HCT116 (cell line): Measurements from ENCODE around the gene TNFRSF19. TPM values are rescaled to one million over a fixed set of nuclear protein-coding genes. Genes with fewer than 3 reads are reported as not detected.

Experiments used
- ATAC-seq: fragments of 200-7000 bp; cut with Tn5 transposase; 2 replicates; pipeline ENCODE4 v1.9.1; 2020; ENCODE audit warnings: mild to moderate bottlenecking, moderate library complexity
- BruUV-seq: library from RNA; stranded (reverse); fragments of 400-500 nt; replicated peaks from 2 replicates; lab custom pipeline; 2021; lab: Mats Ljungman, UMichigan
- CTCF ChIA-PET: fragments of 300-600 bp; sonication (Branson Sonifier 250); formaldehyde crosslinking; loops from one replicate; lab custom pipeline; 2021; ENCODE audit warnings: antibody characterized with exemption; lab: Charles Lee
- POLR2A ChIA-PET: fragments of 300-600, 350-600 bp; sonication (Branson Sonifier 250); formaldehyde crosslinking; loops from one replicate; lab custom pipeline; 2021; ENCODE audit warnings: antibody characterized with exemption; lab: Charles Lee
- RAD21 ChIA-PET, 2 experiments: fragments of 300-600 bp; sonication (Branson Sonifier 250); formaldehyde crosslinking; loops; one replicate each; lab custom pipeline; 2023; ENCODE audit warnings: low total read pairs in 2 of 2; ENCODE audit not compliant: uncharacterized antibody in 2 of 2, unreplicated experiment in 2 of 2, low non-redundant PET in 1 of 2; lab: Charles Lee
- DNase-seq: peaks from one replicate; pipeline ENCODE4 v3.0.0-alpha.2; 2010; ENCODE audit warnings: low read depth, low spot score
- H2AFZ ChIP-seq: fragments of 200-600 bp; shearing (Covaris generic), sonication (generic); 2 replicates; pipeline ENCODE4 v1.6.1; 2017; ENCODE audit warnings: low read depth, mixed run types, mixed read lengths, antibody characterized with exemption, low read length; ENCODE audit not compliant: poor library complexity, severe bottlenecking
- H3K27ac ChIP-seq: 2 replicates; pipeline ENCODE4 v1.5.1; 2012; ENCODE audit warnings: low read depth, low read length
- H3K27me3 ChIP-seq: fragments of 200-600 bp; sonication (generic); 2 replicates; pipeline ENCODE4 v1.6.1; 2016; ENCODE audit warnings: mixed run types, low read length, mixed read lengths; ENCODE audit not compliant: insufficient read depth
- H3K36me3 ChIP-seq, 2 experiments: fragments of 200-500 bp in 1 of 2; fragments of 200-600 bp in 1 of 2; sonication (Bioruptor generic) in 1 of 2; sonication (generic) in 1 of 2; 2 replicates each; pipeline versions ENCODE4 v1.5.1 to v1.6.1; 2014 to 2016; ENCODE audit warnings: low read length in 2 of 2, inconsistent platforms in 1 of 2, mixed read lengths in 1 of 2, mixed run types in 1 of 2; ENCODE audit not compliant: insufficient read depth in 2 of 2, control insufficient read depth in 1 of 2
- H3K4me1 ChIP-seq, 2 experiments: fragments of 200-600 bp in 1 of 2; sonication (generic) in 1 of 2; 2 replicates each; pipeline versions ENCODE4 v1.5.1 to v1.6.1; 2012 to 2017; ENCODE audit warnings: low read length in 2 of 2, inconsistent platforms in 1 of 2, mild to moderate bottlenecking in 1 of 2, mixed read lengths in 1 of 2, mixed run types in 1 of 2, moderate library complexity in 1 of 2; ENCODE audit not compliant: insufficient read depth in 2 of 2, control insufficient read depth in 1 of 2
- H3K4me2 ChIP-seq: fragments of 200-600 bp; sonication (generic); 2 replicates; pipeline ENCODE4 v1.6.1; 2017; ENCODE audit warnings: mixed run types, low read length, mixed read lengths
- H3K4me3 ChIP-seq, 2 experiments: fragments of 200-600 bp in 1 of 2; sonication (generic) in 1 of 2; replicated peaks in 1 of 2; 2 replicates each; pipeline ENCODE4 v1.5.1; 2011 to 2016; ENCODE audit warnings: low read length in 2 of 2, control low read depth in 1 of 2, low read depth in 1 of 2, mild to moderate bottlenecking in 1 of 2, mixed read lengths in 1 of 2, mixed run types in 1 of 2
- H3K79me2 ChIP-seq: fragments of 200-600 bp; sonication (generic); 2 replicates; pipeline ENCODE4 v1.6.1; 2017; ENCODE audit warnings: mild to moderate bottlenecking, mixed run types, low read length, moderate library complexity, mixed read lengths; ENCODE audit not compliant: insufficient read depth
- H3K9ac ChIP-seq: fragments of 200-600 bp; sonication (generic); 2 replicates; pipeline ENCODE4 v1.6.1; 2016; ENCODE audit warnings: low read length, mixed read lengths
- H3K9me2 ChIP-seq: fragments of 200-600 bp; sonication (generic), shearing (Covaris generic); 2 replicates; pipeline ENCODE4 v1.6.1; 2017; ENCODE audit warnings: mixed run types, mild to moderate bottlenecking, moderate library complexity; ENCODE audit not compliant: insufficient read depth
- H3K9me3 ChIP-seq, 2 experiments: fragments of 200-500 bp in 1 of 2; fragments of 200-600 bp in 1 of 2; sonication (Bioruptor generic) in 1 of 2; sonication (generic) in 1 of 2; 2 replicates each; pipeline ENCODE4 v1.6.1; 2014 to 2017; ENCODE audit warnings: low read length in 2 of 2, mixed read lengths in 2 of 2, inconsistent platforms in 1 of 2, low read depth in 1 of 2, mild to moderate bottlenecking in 1 of 2, mixed run types in 1 of 2, moderate library complexity in 1 of 2; ENCODE audit not compliant: control insufficient read depth in 1 of 2, insufficient read depth in 1 of 2
- H4K20me1 ChIP-seq: fragments of 200-600 bp; sonication (generic), shearing (Covaris generic); 2 replicates; pipeline ENCODE4 v1.6.1; 2017; ENCODE audit warnings: mixed run types, mild to moderate bottlenecking, moderate library complexity; ENCODE audit not compliant: insufficient read depth
- EGR1 ChIP-seq: IDR thresholded peaks from 2 replicates; pipeline ENCODE4 v1.6.1; 2012; ENCODE audit warnings: low read depth
- ELF1 ChIP-seq: IDR thresholded peaks from 2 replicates; pipeline ENCODE4 v1.6.1; 2012; ENCODE audit warnings: low read depth, borderline replicate concordance
- EZH2 ChIP-seq: fragments of 200-600 bp; sonication (generic); IDR thresholded peaks from 2 replicates; pipeline ENCODE4 v1.6.1; 2017; ENCODE audit warnings: antibody characterized with exemption, mixed run types
- EZH2phosphoT487 ChIP-seq: fragments of 200-600 bp; IDR thresholded peaks from 2 replicates; pipeline ENCODE4 v1.6.1; 2018; ENCODE audit warnings: antibody characterized with exemption, borderline replicate concordance
- FOSL1 ChIP-seq: IDR thresholded peaks from 2 replicates; pipeline ENCODE4 v1.6.1; 2012; ENCODE audit warnings: low read depth
- JUND ChIP-seq: IDR thresholded peaks from 2 replicates; pipeline ENCODE4 v1.6.1; 2012
- POLR2A ChIP-seq: IDR thresholded peaks from 2 replicates; pipeline ENCODE4 v1.7.0; 2011; ENCODE audit warnings: borderline replicate concordance; ENCODE audit not compliant: insufficient read depth, insufficient read length; ENCODE audit errors: extremely low read depth
- POLR2AphosphoS5 ChIP-seq: IDR thresholded peaks from 2 replicates; pipeline ENCODE4 v1.6.1; 2011; ENCODE audit warnings: mild to moderate bottlenecking, low read depth, low read length, moderate library complexity
- SRF ChIP-seq: IDR thresholded peaks from 2 replicates; pipeline ENCODE4 v1.6.1; 2012; ENCODE audit warnings: low read depth
- TCF7L2 ChIP-seq: IDR thresholded peaks from 2 replicates; pipeline ENCODE4 v1.7.0; 2011; ENCODE audit warnings: borderline replicate concordance, inconsistent platforms; ENCODE audit not compliant: insufficient read depth, insufficient read length; ENCODE audit errors: extremely low read depth
- YY1 ChIP-seq: IDR thresholded peaks from 2 replicates; pipeline ENCODE4 v1.6.1; 2011; ENCODE audit warnings: low read length, low read depth, moderate library complexity, mild to moderate bottlenecking; ENCODE audit not compliant: insufficient replicate concordance; ENCODE audit errors: extremely low read depth
- ZFX ChIP-seq: fragments of 450-650 bp; IDR thresholded peaks from 2 replicates; pipeline ENCODE4 v1.6.1; 2017
- ZNF274 ChIP-seq: fragments of 200-500 bp; sonication (Bioruptor generic); IDR thresholded peaks from 2 replicates; pipeline ENCODE4 v1.6.1; 2014; ENCODE audit warnings: mild to moderate bottlenecking, low read depth, low read length, inconsistent platforms
- intact Hi-C: fragments of 100-400 bp; cut with micrococcal nuclease; formaldehyde crosslinking; loops from 2 replicates; pipeline ENCODE4 v1.10.0; 2022
- total RNA-seq: library from RNA; stranded (reverse); gene quantifications from one replicate; pipeline ENCODE4 v1.2.1, GENCODE V29; 2021; ENCODE audit not compliant: unreplicated experiment
- TF ChIP-seq, protein P1 (sequence below), 3 experiments: fragments of 200-600 bp in 1 of 3; sonication (generic) in 1 of 3; IDR thresholded peaks in 2 of 3; conservative IDR thresholded peaks in 1 of 3; 2 replicates each; pipeline ENCODE4 v1.5.1; 2012 to 2017; ENCODE audit warnings: low read depth in 2 of 3, low read length in 2 of 3, antibody characterized with exemption in 1 of 3, borderline replicate concordance in 1 of 3, control low read depth in 1 of 3, mild to moderate bottlenecking in 1 of 3, mixed read lengths in 1 of 3, mixed run types in 1 of 3, moderate library complexity in 1 of 3; ENCODE audit not compliant: insufficient read depth in 1 of 3
- TF ChIP-seq, protein P2 (sequence below): IDR thresholded peaks from 2 replicates; pipeline ENCODE4 v1.6.1; 2012; ENCODE audit warnings: low read depth
- TF ChIP-seq, protein P3 (sequence below): IDR thresholded peaks from 2 replicates; pipeline ENCODE4 v1.6.1; 2012
- TF ChIP-seq, protein P4 (sequence below): IDR thresholded peaks from 2 replicates; pipeline ENCODE4 v1.6.1; 2012
- TF ChIP-seq, protein P5 (sequence below): IDR thresholded peaks from 2 replicates; pipeline ENCODE4 v1.6.1; 2011; ENCODE audit warnings: mild to moderate bottlenecking, low read length, moderate library complexity; ENCODE audit not compliant: insufficient replicate concordance; ENCODE audit errors: extremely low read depth

Gene TNFRSF19
- total RNA-seq, 1 experiment from 2014 or later: 1.1 TPM

DNA sequence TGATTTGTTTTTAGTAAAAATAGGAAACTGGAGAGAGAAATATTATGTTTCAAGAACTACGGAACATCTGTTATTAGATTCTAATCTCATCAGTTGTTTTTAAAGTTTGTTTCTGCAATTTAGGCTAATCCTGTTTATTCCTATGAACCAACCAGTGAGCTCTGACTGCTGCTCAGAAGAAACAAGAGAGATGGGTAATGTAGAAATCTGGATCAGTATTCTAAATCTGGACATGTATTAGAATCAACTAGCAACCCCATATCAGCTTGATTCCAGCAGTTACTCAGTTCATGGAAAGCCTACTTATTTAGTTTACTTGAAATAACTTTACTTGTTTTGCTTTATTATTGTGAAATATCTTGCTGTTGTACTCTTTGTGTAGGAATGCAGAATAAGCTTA is 115.2 kb downstream of the TNFRSF19 start:
- H3K27me3 ChIP-seq: no peaks in the 10 kb centered on the region
- no peaks in the 10 kb centered on the region for H3K9me3 ChIP-seq
- H3K4me1 ChIP-seq: no peaks in the 10 kb centered on the region
- no peak for ATAC-seq
- ChIA-PET POLR2A (no interaction called here), CTCF (no interaction called here), RAD21 (no interaction called here)
- H3K36me3 ChIP-seq: no peaks in the 10 kb centered on the region
- no peaks in the 10 kb centered on the region for H4K20me1 ChIP-seq
- TF ChIP-seq EZH2: no peak
- TF ChIP-seq POLR2AphosphoS5: no peak
- no peak for TF ChIP-seq FOSL1
- TF ChIP-seq EZH2phosphoT487: no peak
- TF ChIP-seq, protein P1, sequence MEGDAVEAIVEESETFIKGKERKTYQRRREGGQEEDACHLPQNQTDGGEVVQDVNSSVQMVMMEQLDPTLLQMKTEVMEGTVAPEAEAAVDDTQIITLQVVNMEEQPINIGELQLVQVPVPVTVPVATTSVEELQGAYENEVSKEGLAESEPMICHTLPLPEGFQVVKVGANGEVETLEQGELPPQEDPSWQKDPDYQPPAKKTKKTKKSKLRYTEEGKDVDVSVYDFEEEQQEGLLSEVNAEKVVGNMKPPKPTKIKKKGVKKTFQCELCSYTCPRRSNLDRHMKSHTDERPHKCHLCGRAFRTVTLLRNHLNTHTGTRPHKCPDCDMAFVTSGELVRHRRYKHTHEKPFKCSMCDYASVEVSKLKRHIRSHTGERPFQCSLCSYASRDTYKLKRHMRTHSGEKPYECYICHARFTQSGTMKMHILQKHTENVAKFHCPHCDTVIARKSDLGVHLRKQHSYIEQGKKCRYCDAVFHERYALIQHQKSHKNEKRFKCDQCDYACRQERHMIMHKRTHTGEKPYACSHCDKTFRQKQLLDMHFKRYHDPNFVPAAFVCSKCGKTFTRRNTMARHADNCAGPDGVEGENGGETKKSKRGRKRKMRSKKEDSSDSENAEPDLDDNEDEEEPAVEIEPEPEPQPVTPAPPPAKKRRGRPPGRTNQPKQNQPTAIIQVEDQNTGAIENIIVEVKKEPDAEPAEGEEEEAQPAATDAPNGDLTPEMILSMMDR (IDR thresholded peaks at IDR 0.05 in 2 of 3, conservative IDR thresholded peaks at IDR 0.05 in 1 of 3; ENCODE audit: borderline replicate concordance in 1 of 3, insufficient read depth in 1 of 3, low read depth in 2 of 3, low read length in 2 of 3): no peak
- TF ChIP-seq POLR2A: no peak
- TF ChIP-seq, protein P2, sequence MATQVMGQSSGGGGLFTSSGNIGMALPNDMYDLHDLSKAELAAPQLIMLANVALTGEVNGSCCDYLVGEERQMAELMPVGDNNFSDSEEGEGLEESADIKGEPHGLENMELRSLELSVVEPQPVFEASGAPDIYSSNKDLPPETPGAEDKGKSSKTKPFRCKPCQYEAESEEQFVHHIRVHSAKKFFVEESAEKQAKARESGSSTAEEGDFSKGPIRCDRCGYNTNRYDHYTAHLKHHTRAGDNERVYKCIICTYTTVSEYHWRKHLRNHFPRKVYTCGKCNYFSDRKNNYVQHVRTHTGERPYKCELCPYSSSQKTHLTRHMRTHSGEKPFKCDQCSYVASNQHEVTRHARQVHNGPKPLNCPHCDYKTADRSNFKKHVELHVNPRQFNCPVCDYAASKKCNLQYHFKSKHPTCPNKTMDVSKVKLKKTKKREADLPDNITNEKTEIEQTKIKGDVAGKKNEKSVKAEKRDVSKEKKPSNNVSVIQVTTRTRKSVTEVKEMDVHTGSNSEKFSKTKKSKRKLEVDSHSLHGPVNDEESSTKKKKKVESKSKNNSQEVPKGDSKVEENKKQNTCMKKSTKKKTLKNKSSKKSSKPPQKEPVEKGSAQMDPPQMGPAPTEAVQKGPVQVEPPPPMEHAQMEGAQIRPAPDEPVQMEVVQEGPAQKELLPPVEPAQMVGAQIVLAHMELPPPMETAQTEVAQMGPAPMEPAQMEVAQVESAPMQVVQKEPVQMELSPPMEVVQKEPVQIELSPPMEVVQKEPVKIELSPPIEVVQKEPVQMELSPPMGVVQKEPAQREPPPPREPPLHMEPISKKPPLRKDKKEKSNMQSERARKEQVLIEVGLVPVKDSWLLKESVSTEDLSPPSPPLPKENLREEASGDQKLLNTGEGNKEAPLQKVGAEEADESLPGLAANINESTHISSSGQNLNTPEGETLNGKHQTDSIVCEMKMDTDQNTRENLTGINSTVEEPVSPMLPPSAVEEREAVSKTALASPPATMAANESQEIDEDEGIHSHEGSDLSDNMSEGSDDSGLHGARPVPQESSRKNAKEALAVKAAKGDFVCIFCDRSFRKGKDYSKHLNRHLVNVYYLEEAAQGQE: no peak
- no peak for TF ChIP-seq YY1
- TF ChIP-seq SRF: no peak
- TF ChIP-seq, protein P3, sequence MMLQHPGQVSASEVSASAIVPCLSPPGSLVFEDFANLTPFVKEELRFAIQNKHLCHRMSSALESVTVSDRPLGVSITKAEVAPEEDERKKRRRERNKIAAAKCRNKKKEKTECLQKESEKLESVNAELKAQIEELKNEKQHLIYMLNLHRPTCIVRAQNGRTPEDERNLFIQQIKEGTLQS: no peak
- no peak for TF ChIP-seq TCF7L2
- no peak for TF ChIP-seq ZNF274
- TF ChIP-seq ELF1: no peak
- no peak for TF ChIP-seq JUND
- TF ChIP-seq, protein P4, sequence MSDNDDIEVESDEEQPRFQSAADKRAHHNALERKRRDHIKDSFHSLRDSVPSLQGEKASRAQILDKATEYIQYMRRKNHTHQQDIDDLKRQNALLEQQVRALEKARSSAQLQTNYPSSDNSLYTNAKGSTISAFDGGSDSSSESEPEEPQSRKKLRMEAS: no peak
- no peak for TF ChIP-seq ZFX
- TF ChIP-seq EGR1: no peak
- TF ChIP-seq, protein P5, sequence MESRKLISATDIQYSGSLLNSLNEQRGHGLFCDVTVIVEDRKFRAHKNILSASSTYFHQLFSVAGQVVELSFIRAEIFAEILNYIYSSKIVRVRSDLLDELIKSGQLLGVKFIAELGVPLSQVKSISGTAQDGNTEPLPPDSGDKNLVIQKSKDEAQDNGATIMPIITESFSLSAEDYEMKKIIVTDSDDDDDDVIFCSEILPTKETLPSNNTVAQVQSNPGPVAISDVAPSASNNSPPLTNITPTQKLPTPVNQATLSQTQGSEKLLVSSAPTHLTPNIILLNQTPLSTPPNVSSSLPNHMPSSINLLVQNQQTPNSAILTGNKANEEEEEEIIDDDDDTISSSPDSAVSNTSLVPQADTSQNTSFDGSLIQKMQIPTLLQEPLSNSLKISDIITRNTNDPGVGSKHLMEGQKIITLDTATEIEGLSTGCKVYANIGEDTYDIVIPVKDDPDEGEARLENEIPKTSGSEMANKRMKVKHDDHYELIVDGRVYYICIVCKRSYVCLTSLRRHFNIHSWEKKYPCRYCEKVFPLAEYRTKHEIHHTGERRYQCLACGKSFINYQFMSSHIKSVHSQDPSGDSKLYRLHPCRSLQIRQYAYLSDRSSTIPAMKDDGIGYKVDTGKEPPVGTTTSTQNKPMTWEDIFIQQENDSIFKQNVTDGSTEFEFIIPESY: no peak
- DNase-seq: no peak
- no peak overlapping the region for H3K27ac ChIP-seq
- H3K79me2 ChIP-seq: no peaks in the 10 kb centered on the region
- intact Hi-C loops: no loop called here
- H2AFZ ChIP-seq: no peak overlapping the region
- H3K9ac ChIP-seq: no peak overlapping the region
- no TSS peak for BruUV-seq
- H3K9me2 ChIP-seq: no peaks in the 10 kb centered on the region
- H3K4me2 ChIP-seq: no peak overlapping the region
- H3K4me3 ChIP-seq: no peak overlapping the region
